Endodermal cell (in vitro differentiated cells): ENCODE measurements around the gene TMOD1. TPM values are rescaled to one million over a fixed set of nuclear protein-coding genes. Genes with fewer than 3 reads are reported as not detected.

Experiments used
- DNase-seq: peaks from one replicate; pipeline ENCODE4 v3.0.0-alpha.2; 2017
- H3K27ac ChIP-seq: 2 replicates; pipeline ENCODE4 v1.5.1; 2013; ENCODE audit warnings: mild to moderate bottlenecking, low read depth, low read length, moderate library complexity
- H3K27me3 ChIP-seq: 2 replicates; pipeline ENCODE4 v1.6.1; 2013; ENCODE audit warnings: mild to moderate bottlenecking, low read length, moderate library complexity; ENCODE audit not compliant: insufficient read depth, control insufficient read depth, poor library complexity, severe bottlenecking
- H3K36me3 ChIP-seq: 2 replicates; pipeline ENCODE4 v1.7.0; 2013; ENCODE audit warnings: mild to moderate bottlenecking, low read length, moderate library complexity; ENCODE audit not compliant: control insufficient read depth, insufficient read depth
- H3K4me1 ChIP-seq: one replicate; pipeline ENCODE4 v1.7.0; 2013; ENCODE audit warnings: low read length; ENCODE audit not compliant: control insufficient read depth, insufficient read depth
- H3K4me3 ChIP-seq: 2 replicates; pipeline ENCODE4 v1.5.1; 2013; ENCODE audit warnings: mild to moderate bottlenecking, low read length, moderate library complexity
- H3K9ac ChIP-seq: 2 replicates; pipeline ENCODE4 v1.6.1; 2013; ENCODE audit warnings: mild to moderate bottlenecking, low read length, moderate library complexity; ENCODE audit not compliant: poor library complexity, severe bottlenecking; ENCODE audit errors: extremely low read depth
- H3K9me3 ChIP-seq: 2 replicates; pipeline ENCODE4 v1.6.1; 2013; ENCODE audit warnings: mild to moderate bottlenecking, low read length, moderate library complexity; ENCODE audit not compliant: control insufficient read depth
- H3K27ac Mint-ChIP-seq: 2 replicates; pipeline ENCODE4 v1.8.0; 2020; ENCODE audit warnings: mixed read lengths
- H3K27me3 Mint-ChIP-seq: 2 replicates; pipeline ENCODE4 v1.8.0; 2021; ENCODE audit warnings: mild to moderate bottlenecking, mixed read lengths; ENCODE audit not compliant: insufficient read depth
- H3K36me3 Mint-ChIP-seq: 2 replicates; pipeline ENCODE4 v1.8.0; 2020; ENCODE audit warnings: low read depth, mixed read lengths
- H3K4me1 Mint-ChIP-seq: 2 replicates; pipeline ENCODE4 v1.8.0; 2020; ENCODE audit warnings: mixed read lengths
- H3K4me3 Mint-ChIP-seq: 2 replicates; pipeline ENCODE4 v1.8.0; 2020; ENCODE audit warnings: mild to moderate bottlenecking, moderate library complexity, mixed read lengths
- H3K9me3 Mint-ChIP-seq: 2 replicates; pipeline ENCODE4 v1.8.0; 2020; ENCODE audit warnings: mild to moderate bottlenecking, mixed read lengths
- CTCF ChIP-seq: fragments of 200-600 bp; sonication (generic); conservative IDR thresholded peaks from 2 replicates; pipeline ENCODE4 v1.5.0; 2021; ENCODE audit warnings: antibody characterized with exemption, mild to moderate bottlenecking
- WGBS, 2 experiments: methylation state at CpG; one replicate each; pipeline versions ENCODE4 v1.1.5 to v1.1.7; 2013; ENCODE audit warnings: missing lambda C conversion rate in 2 of 2, mixed read lengths in 1 of 2; ENCODE audit not compliant: insufficient coverage in 1 of 2, insufficient read length in 1 of 2; 5-methylcytosine and 5-hydroxymethylcytosine counted together
- total RNA-seq, 2 donors: library from RNA; stranded (reverse); fragmentation: NEBNext Ultra II Directional in 1 of 2; extraction: Animal tissue kit (Norgen Biotek cat#: 25700) in 1 of 2; gene quantifications; 2 replicates in 1 of 2; 3 replicates in 1 of 2; pipeline ENCODE4 v1.2.1, GENCODE V29; 2021

Gene TMOD1
- total RNA-seq, 2 donors from 2014 or later, result 3.6 to 7.1 TPM

DNA sequence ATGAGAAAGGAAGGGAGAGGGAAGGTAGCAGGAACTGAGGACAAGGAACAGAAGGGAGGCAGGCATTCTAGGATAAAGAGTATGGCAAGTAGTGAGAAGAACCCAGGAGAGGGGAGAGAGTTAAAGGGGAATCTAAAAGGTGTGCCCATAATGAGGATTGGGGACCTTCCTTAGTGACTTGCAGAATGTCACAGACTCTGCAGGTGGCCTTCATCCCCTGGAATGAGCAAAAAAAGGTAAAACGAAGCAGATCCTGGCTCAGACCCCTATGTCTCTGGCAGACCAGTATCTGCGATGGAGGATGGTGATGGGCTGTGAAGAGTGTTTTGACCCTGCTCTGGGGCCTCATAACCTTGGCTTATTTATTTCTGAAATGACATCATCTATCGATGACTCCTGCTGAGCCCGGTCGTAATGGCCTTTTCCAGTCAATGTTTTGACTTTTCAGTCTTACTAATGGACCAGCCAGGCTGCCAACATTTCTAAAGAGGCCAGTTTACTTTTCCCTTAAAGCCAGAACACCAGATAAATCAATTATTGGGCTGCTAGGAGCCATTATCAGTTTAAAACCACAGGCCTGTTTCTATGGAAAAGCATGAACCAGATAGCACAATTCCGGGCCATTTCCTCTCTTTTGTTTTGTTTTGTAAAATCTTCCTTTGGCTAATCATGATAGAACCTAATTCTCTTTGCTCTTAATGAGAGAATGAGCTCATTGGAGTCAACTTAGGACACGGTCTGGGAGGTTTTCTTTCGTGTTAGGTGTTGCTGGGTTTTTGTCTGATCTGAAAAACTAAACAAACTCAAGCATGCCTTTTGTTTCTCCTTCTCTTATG, 3.1 kb downstream of the TMOD1 start:
- no peak for DNase-seq
- no peak overlapping the region for H3K9ac ChIP-seq
- no peak for TF ChIP-seq CTCF
- no peaks in the 10 kb centered on the region for H3K9me3 Mint-ChIP-seq
- H3K27me3 ChIP-seq, result peaks cover 39% of the 10 kb centered on the region
- H3K27me3 Mint-ChIP-seq, result peaks cover 43% of the 10 kb centered on the region
- H3K4me3 ChIP-seq, result peak overlapping the region; percentile 43
- H3K36me3 ChIP-seq, result no peaks in the 10 kb centered on the region
- no peak overlapping the region for H3K27ac Mint-ChIP-seq
- H3K27ac ChIP-seq, result no peak overlapping the region
- no peak overlapping the region for H3K4me3 Mint-ChIP-seq
- no peaks in the 10 kb centered on the region for H3K4me1 ChIP-seq
- 76 to 81% methylated on average over 5 to 8 of the region's 8 CpGs for WGBS, 2 experiments
- no peaks in the 10 kb centered on the region for H3K9me3 ChIP-seq
- H3K36me3 Mint-ChIP-seq, result no peaks in the 10 kb centered on the region
- peaks cover 3% of the 10 kb centered on the region for H3K4me1 Mint-ChIP-seq

- Histone ChIP-seq H3K9ac (no peak overlapping the region), H3K27me3 (peaks cover 27% of the 10 kb centered on the region), H3K4me1 (no peaks in the 10 kb centered on the region), H3K4me3 (no peak overlapping the region), H3K36me3 (no peaks in the 10 kb centered on the region), H3K27ac (no peak overlapping the region), H3K9me3 (no peaks in the 10 kb centered on the region)
- H3K4me1 Mint-ChIP-seq, result peaks cover 3% of the 10 kb centered on the region
- peaks cover 31% of the 10 kb centered on the region for H3K27me3 Mint-ChIP-seq
- TF ChIP-seq CTCF, result no peak
- WGBS, 2 experiments, result 91% methylated on average over 3 of the region's 3 CpGs
- DNase-seq, result no peak
- no peaks in the 10 kb centered on the region for H3K36me3 Mint-ChIP-seq
- no peaks in the 10 kb centered on the region for H3K9me3 Mint-ChIP-seq
- no peak overlapping the region for H3K4me3 Mint-ChIP-seq
- no peak overlapping the region for H3K27ac Mint-ChIP-seq
Measured at GRCh38 chr9:97505845-97506244, 4.4 kb downstream of the TMOD1 start.

DNA sequence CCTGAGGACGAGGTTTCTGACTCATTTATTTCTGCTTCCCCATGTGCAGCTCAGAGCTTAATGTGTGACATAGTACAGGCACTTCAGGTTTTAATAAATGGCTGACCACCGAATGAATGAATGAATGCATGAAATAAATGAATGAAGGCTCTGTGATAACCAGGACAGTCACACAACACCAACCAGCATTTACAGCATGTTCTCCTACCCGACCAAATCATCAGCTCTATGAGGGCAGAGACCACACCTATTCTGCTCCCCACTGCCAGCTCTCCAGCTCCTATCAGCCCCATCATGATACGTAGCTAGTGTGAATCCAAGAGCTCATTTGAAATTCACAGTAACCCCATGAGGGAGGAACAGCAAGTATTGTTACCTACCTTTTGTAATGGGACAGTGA, 4.8 kb downstream of the TMOD1 start:
- Mint-ChIP-seq H3K27me3 (peaks cover 27% of the 10 kb centered on the region), H3K9me3 (no peaks in the 10 kb centered on the region), H3K4me3 (no peak overlapping the region), H3K4me1 (no peaks in the 10 kb centered on the region), H3K36me3 (no peaks in the 10 kb centered on the region), H3K27ac (no peak overlapping the region)
- Histone ChIP-seq H3K4me3 (no peak overlapping the region), H3K9ac (no peak overlapping the region), H3K4me1 (no peaks in the 10 kb centered on the region), H3K27me3 (peaks cover 24% of the 10 kb centered on the region), H3K9me3 (no peaks in the 10 kb centered on the region), H3K27ac (no peak overlapping the region), H3K36me3 (no peaks in the 10 kb centered on the region)
- no peak for TF ChIP-seq CTCF
- WGBS, 2 experiments, result 84 to 89% methylated on average over 2 to 3 of the region's 4 CpGs
- DNase-seq, result no peak
